GM19238 (cell line): Measurements from ENCODE around the gene GALNT14.

ENCODE experiments used
- DNase-seq: peaks from one replicate; pipeline ENCODE4 v3.0.0; 2011; ENCODE audit warnings: low spot score; ENCODE audit not compliant: insufficient read length

Gene GALNT14

GRCh38 chr2:31016648-31017047, 121.6 kb downstream of the GALNT14 start:
- no peak for DNase-seq

- DNase-seq, result no peak
Observed at GRCh38 chr2:31014516-31014915, 123.7 kb downstream of the GALNT14 start.

GRCh38 chr2:31013301-31013700, 124.9 kb downstream of the GALNT14 start:
- no peak for DNase-seq

GRCh38 chr2:31012406-31012805, 125.8 kb downstream of the GALNT14 start:
- no peak for DNase-seq

- DNase-seq, result no peak
Observed at GRCh38 chr2:31011587-31011986, 126.7 kb downstream of the GALNT14 start.

- DNase-seq, result no peak
Observed at GRCh38 chr2:31008561-31009114, 129.6 kb downstream of the GALNT14 start.

GRCh38 chr2:31004257-31004656, 134.0 kb downstream of the GALNT14 start:
- DNase-seq, result no peak

- no peak for DNase-seq
Observed at GRCh38 chr2:31003749-31004148, 134.5 kb downstream of the GALNT14 start.

- DNase-seq, result no peak
Observed at GRCh38 chr2:31002537-31003150, 135.6 kb downstream of the GALNT14 start.

GRCh38 chr2:31000970-31001369, 137.3 kb downstream of the GALNT14 start:
- no peak for DNase-seq

- DNase-seq, result no peak
Observed at GRCh38 chr2:30998672-30999071, 139.6 kb downstream of the GALNT14 start.

GRCh38 chr2:30997979-30998378, 140.3 kb downstream of the GALNT14 start:
- no peak for DNase-seq

- DNase-seq, result no peak
Observed at GRCh38 chr2:30994227-30995056, 143.8 kb downstream of the GALNT14 start.

GRCh38 chr2:30992781-30993180, 145.5 kb downstream of the GALNT14 start:
- no peak for DNase-seq

GRCh38 chr2:30990671-30991070, 147.6 kb downstream of the GALNT14 start:
- DNase-seq, result no peak

- no peak for DNase-seq
Observed at GRCh38 chr2:30990176-30990575, 148.1 kb downstream of the GALNT14 start.

- DNase-seq, result no peak
Observed at GRCh38 chr2:30989746-30990145, 148.5 kb downstream of the GALNT14 start.

- no peak for DNase-seq
Observed at GRCh38 chr2:30987566-30987965, 150.7 kb downstream of the GALNT14 start.

- DNase-seq, result no peak
Observed at GRCh38 chr2:30986231-30986580, 152.0 kb downstream of the GALNT14 start.

GRCh38 chr2:30985493-30986230, 152.6 kb downstream of the GALNT14 start:
- no peak for DNase-seq

GRCh38 chr2:30984148-30984547, 154.1 kb downstream of the GALNT14 start:
- DNase-seq, result no peak

GRCh38 chr2:30981510-30981909, 156.7 kb downstream of the GALNT14 start:
- DNase-seq, result no peak
